Esophagus squamous epithelium (tissue), 4 donors: ENCODE data around the gene RIMKLA.

Experiments used
- POLR2A ChIP-seq, 4 donors: fragments of 450-650 bp; IDR thresholded peaks; one replicate each; pipeline ENCODE4 v1.6.1; 2017; ENCODE audit warnings: antibody characterized with exemption in 4 of 4, mild to moderate bottlenecking in 4 of 4, moderate library complexity in 3 of 4
- TF ChIP-seq, protein P1 (sequence below), 6 experiments: fragments of 450-650 bp in 4 of 6; fragments of 200-600 bp in 2 of 6; sonication (generic) in 2 of 6; IDR thresholded peaks; one replicate each; pipeline ENCODE4 v1.5.1; 2016 to 2019; ENCODE audit warnings: antibody characterized with exemption in 6 of 6, mild to moderate bottlenecking in 4 of 6, moderate library complexity in 4 of 6

DNA sequence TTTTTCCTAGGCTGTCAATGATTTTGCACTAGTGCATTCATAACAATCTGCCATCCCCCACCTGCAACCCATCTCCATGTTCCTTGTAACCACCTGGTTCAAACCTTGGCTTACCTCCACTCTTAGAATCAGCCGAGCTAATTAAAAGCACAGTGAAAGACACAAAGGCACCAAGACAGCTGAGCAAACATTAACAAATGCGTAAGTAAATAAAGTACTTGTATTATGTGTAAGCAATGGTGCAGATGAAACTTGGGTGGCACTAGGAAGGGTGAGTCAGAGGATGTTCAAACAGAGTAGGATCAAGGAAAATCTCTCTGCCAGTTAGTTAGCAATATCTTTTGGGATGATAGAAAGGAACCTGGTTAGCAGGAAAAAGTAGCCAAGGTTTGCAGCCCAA is 40.5 kb upstream of the RIMKLA start:
- TF ChIP-seq POLR2A (IDR thresholded peaks at IDR 0.05): no peak
- TF ChIP-seq, protein P1, sequence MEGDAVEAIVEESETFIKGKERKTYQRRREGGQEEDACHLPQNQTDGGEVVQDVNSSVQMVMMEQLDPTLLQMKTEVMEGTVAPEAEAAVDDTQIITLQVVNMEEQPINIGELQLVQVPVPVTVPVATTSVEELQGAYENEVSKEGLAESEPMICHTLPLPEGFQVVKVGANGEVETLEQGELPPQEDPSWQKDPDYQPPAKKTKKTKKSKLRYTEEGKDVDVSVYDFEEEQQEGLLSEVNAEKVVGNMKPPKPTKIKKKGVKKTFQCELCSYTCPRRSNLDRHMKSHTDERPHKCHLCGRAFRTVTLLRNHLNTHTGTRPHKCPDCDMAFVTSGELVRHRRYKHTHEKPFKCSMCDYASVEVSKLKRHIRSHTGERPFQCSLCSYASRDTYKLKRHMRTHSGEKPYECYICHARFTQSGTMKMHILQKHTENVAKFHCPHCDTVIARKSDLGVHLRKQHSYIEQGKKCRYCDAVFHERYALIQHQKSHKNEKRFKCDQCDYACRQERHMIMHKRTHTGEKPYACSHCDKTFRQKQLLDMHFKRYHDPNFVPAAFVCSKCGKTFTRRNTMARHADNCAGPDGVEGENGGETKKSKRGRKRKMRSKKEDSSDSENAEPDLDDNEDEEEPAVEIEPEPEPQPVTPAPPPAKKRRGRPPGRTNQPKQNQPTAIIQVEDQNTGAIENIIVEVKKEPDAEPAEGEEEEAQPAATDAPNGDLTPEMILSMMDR (IDR thresholded peaks at IDR 0.05): no peak
